Measurements from ENCODE around the gene PSMB1.

PSMB1 gene

DNA sequence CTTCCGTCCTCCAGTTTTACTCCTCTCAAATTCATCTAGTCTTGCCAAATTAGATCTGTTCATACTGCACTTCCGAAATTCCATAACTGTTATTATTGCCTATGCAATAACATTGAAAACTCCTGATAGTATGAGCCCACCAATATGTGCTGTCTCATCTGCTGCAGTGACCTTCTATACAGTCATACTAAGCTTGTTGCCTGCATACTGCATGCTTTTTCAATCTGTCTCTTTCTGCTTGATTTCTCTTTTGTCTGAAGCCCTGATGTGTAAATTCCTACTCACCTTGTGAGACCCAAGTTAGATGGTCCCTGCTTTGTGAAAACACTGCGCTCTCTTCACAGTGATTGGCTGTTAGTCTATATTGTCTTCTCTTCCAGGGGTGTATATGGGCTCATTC lies 2.2 kb upstream of the PSMB1 start:
- TF ChIP-seq, protein P1, sequence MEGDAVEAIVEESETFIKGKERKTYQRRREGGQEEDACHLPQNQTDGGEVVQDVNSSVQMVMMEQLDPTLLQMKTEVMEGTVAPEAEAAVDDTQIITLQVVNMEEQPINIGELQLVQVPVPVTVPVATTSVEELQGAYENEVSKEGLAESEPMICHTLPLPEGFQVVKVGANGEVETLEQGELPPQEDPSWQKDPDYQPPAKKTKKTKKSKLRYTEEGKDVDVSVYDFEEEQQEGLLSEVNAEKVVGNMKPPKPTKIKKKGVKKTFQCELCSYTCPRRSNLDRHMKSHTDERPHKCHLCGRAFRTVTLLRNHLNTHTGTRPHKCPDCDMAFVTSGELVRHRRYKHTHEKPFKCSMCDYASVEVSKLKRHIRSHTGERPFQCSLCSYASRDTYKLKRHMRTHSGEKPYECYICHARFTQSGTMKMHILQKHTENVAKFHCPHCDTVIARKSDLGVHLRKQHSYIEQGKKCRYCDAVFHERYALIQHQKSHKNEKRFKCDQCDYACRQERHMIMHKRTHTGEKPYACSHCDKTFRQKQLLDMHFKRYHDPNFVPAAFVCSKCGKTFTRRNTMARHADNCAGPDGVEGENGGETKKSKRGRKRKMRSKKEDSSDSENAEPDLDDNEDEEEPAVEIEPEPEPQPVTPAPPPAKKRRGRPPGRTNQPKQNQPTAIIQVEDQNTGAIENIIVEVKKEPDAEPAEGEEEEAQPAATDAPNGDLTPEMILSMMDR (IDR thresholded peaks at IDR 0.05; ENCODE audit: control insufficient read depth, insufficient read depth, low read depth, low read length, missing control alignments), result no peak
- DNase-seq (ENCODE audit: low read depth), result no peak
- peak overlapping the region; percentile 99 for H3K4me3 ChIP-seq (ENCODE audit: control insufficient read depth, low read depth, low read length)

GRCh38 chr6:170554796-170555137 lies 1.7 kb upstream of the PSMB1 start:
- TF ChIP-seq, protein P1 (IDR thresholded peaks at IDR 0.05; ENCODE audit: control insufficient read depth, insufficient read depth, low read depth, low read length, missing control alignments), result no peak
- H3K4me3 ChIP-seq (ENCODE audit: control insufficient read depth, low read depth, low read length), result peak overlapping the region; percentile 99

DNA sequence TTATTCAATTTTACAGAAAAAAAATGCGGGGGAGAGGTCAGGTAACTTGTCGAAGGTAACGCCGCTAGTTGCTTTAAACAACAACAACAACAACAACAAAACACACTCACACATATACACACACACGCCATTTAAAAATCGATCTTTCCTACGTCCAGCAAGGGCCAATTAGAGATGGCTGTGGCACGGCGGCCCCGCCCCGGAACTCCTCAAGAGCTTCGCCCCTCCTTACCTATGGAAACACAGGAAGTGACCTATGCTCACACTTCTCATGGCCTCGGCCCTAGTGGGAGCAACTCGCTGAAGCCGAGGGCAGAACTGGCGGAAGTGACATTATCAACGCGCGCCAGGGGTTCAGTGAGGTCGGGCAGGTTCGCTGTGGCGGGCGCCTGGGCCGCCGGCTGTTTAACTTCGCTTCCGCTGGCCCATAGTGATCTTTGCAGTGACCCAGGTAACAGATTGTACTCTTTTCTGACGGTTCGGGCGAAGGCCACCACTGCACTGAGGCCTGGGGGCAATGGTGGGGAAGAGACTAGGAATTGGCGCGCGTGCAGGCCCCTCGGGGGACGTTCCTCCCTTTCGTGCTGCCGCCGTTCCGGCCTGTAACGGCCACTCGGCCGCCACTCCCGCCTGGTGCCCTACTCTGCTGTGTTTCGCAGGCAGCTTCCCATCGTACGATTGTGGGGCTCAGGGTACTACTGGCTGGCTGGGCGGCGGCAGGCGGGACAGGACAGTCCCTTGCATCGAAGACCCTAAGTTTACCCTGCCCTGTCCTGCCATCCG lies 1.1 kb upstream of the PSMB1 start, which contains the start of gene TBP:
TBP (plus strand) TSS at position 357 of the 783 bp plus-strand sequence. CDS start 2,661 bp downstream, outside the sequence.
- peak within 1 kb of the TSS; percentile 99 for H3K4me3 ChIP-seq (ENCODE audit: control insufficient read depth, low read depth, low read length)
- TF ChIP-seq, protein P1 (IDR thresholded peaks at IDR 0.05; ENCODE audit: control insufficient read depth, insufficient read depth, low read depth, low read length, missing control alignments), result no peak
- DNase-seq (ENCODE audit: low read depth), result peak; percentile 94

More at GRCh38 chr6:170554796-170555137, 1.7 kb upstream of the PSMB1 start:
- no peak for DNase-seq (ENCODE audit: low read depth)

DNA sequence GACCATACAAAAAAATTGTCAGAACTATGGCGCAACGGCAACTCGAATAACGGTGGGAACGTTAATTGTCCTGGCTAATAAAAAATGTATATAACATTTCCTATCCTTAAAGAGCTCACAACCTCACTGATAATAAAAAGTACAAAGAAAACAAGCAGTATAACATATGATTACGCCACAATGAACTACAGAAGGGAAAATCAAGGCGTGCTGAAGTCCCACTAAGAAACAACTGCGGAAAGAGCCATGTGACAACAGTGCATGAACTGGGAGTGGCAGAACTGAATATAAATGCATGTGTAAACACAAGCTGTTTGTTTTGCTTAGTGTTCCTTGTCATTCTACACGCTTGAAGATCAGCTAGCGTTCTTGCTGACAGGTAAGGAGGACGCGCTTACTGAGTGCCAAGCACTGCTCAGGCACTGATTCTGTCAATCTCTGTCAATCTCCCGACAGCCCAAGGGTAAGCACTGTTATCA lies 466 bp upstream of the PSMB1 start:
- TF ChIP-seq, protein P1 (IDR thresholded peaks at IDR 0.05; ENCODE audit: control insufficient read depth, insufficient read depth, low read depth, low read length, missing control alignments), result no peak
- H3K4me3 ChIP-seq (ENCODE audit: control insufficient read depth, low read depth, low read length), result peak overlapping the region; percentile 99
- no peak for DNase-seq (ENCODE audit: low read depth)

DNA sequence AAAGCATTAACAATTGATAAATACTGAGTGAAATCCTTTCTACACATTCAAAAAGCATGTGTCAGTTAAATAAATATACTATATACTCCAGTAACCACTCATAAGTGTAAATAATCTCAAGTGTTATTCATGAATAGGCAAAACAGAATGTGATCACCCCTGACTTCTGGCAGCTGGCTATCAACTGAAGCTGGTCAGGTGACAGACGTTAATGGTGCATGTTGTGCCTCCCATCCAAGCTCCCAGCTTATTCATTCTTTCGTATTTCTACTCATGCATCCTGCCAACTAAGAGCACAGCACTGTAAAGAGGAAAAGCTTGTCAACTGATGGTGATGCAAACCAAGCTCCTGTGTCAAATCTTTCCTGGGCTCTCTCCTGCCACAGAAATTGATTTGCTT lies 7.7 kb downstream of the PSMB1 start:
- H3K4me3 ChIP-seq (ENCODE audit: control insufficient read depth, low read depth, low read length), result no peak overlapping the region
- no peak for DNase-seq (ENCODE audit: low read depth)
- TF ChIP-seq, protein P1 (IDR thresholded peaks at IDR 0.05; ENCODE audit: control insufficient read depth, insufficient read depth, low read depth, low read length, missing control alignments), result no peak

DNA sequence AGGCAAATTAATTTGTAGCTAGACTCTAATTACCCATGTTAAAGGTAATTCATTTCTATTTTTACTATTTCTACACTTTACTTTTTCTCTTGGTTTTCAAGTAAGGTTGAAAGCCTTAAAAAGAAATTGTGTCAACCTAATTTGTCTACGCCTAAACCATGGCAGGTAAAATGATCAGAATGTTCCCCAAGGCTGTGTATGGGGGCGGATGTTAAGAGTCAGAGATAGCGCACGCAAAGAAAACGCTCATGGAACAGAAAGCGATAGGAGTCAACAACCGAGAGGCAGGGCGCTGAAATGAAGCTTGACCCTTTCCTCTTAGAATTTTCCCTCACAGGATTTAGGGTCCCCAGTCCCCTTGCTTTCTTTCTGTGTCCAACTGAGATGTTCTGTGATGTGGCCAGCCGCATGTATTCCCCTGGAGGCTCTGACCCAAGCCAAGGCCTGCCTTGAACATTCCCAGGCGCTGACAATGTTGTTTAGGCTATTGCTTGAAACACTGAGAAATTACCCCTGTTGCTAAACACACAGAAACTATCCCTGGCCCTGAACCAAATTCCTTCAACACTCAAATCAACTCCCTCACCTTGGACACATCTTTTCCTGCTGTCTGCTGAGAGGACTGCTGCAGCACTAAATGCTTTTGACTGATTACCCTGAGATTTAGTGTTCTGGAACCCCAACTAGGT lies 10.9 kb downstream of the PSMB1 start:
- TF ChIP-seq, protein P1 (IDR thresholded peaks at IDR 0.05; ENCODE audit: control insufficient read depth, insufficient read depth, low read depth, low read length, missing control alignments), result no peak
- DNase-seq (ENCODE audit: low read depth), result no peak
- H3K4me3 ChIP-seq (ENCODE audit: control insufficient read depth, low read depth, low read length), result no peak overlapping the region

All from AG09309 (cell line).